ENCODE measurements around the gene SLC25A22.

DNA sequence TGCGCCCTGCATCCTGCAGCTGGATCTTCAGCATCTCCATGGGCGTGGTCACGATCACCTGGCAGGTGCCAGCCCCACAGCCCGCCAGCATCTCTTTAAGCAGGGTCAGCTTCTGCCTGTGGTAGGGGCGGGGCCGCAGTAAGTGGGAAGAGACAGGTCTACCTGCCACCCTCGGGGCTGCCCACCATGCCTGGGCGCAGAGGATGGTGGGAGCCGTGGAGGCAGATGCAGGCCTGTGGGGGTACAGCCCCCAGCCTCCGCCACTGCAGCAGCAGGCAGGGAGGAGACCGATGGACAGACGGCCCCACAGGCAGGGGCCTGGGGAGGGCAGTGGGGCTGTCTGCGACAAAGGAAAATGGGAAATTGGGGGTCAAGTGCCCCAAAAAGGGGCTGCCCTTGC lies 5.2 kb downstream of the SLC25A22 start:
- TF ChIP-seq, protein P1, sequence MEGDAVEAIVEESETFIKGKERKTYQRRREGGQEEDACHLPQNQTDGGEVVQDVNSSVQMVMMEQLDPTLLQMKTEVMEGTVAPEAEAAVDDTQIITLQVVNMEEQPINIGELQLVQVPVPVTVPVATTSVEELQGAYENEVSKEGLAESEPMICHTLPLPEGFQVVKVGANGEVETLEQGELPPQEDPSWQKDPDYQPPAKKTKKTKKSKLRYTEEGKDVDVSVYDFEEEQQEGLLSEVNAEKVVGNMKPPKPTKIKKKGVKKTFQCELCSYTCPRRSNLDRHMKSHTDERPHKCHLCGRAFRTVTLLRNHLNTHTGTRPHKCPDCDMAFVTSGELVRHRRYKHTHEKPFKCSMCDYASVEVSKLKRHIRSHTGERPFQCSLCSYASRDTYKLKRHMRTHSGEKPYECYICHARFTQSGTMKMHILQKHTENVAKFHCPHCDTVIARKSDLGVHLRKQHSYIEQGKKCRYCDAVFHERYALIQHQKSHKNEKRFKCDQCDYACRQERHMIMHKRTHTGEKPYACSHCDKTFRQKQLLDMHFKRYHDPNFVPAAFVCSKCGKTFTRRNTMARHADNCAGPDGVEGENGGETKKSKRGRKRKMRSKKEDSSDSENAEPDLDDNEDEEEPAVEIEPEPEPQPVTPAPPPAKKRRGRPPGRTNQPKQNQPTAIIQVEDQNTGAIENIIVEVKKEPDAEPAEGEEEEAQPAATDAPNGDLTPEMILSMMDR (IDR thresholded peaks at IDR 0.05): no peak
- TF ChIP-seq POLR2AphosphoS5 (IDR thresholded peaks at IDR 0.05): no peak
- no peak for TF ChIP-seq POLR2A (IDR thresholded peaks at IDR 0.05)
